NCI-H748 (cell line): ENCODE data around the gene MVB12B.

Experiments used
- DNase-seq: peaks from one replicate; lab custom pipeline; 2025; ENCODE audit not compliant: unreplicated experiment; lab: John Stamatoyannopoulos, UW

Gene MVB12B

GRCh38 chr9:126448865-126449577 lies 122.4 kb downstream of the MVB12B start:
- DNase-seq, result no peak

GRCh38 chr9:126449725-126450667 lies 123.4 kb downstream of the MVB12B start:
- peak; percentile 37 for DNase-seq

- DNase-seq, result no peak
Measured at GRCh38 chr9:126450668-126451205, 124.1 kb downstream of the MVB12B start.

DNA sequence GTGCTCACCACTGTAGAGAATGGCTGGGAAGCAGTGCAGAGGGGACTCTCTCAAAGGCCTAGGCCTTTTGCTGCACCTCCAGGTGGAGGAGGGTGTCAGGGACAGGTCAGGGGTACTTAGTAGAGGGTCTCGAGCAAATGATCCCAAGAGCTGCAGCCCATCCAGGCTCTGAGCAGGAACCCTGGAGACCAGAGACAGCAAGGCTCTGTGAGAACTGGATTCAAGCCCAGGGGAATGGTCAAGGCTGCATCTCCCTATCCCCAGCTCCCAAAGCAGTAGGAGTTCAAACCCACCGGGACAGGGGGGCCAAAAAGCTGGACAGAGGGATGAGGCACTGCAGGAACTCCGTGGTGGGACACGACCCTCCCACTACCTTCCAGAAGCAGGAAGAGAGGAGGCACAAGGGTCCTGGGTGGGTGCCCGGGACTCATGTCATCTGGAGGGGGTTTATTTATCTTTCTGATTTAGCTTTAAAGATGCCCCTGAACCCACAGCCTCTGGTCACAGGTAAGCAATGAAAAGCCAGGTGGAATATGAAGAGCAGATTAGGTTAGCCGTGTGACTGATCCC lies 124.8 kb downstream of the MVB12B start:
- no peak for DNase-seq

DNA sequence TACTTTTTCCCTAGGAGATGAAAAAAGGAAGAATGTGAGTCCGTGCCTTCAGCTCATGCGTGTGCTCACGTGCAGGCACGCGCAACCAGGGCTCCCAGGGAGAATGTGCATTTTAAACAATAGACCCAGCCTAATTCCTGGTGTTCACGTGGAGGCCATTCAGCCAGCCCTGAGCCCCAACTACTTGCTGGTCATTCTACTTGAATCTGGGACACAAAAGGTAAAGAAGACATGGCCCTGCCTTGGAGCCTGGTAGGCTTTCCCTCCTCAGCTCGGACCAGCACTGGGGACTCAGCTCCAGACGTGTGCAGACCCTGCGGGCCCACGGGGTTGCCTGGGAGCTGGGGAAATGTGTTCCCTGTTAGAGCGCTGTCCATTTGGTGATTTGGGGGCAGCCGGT lies 125.5 kb downstream of the MVB12B start:
- no peak for DNase-seq

DNA sequence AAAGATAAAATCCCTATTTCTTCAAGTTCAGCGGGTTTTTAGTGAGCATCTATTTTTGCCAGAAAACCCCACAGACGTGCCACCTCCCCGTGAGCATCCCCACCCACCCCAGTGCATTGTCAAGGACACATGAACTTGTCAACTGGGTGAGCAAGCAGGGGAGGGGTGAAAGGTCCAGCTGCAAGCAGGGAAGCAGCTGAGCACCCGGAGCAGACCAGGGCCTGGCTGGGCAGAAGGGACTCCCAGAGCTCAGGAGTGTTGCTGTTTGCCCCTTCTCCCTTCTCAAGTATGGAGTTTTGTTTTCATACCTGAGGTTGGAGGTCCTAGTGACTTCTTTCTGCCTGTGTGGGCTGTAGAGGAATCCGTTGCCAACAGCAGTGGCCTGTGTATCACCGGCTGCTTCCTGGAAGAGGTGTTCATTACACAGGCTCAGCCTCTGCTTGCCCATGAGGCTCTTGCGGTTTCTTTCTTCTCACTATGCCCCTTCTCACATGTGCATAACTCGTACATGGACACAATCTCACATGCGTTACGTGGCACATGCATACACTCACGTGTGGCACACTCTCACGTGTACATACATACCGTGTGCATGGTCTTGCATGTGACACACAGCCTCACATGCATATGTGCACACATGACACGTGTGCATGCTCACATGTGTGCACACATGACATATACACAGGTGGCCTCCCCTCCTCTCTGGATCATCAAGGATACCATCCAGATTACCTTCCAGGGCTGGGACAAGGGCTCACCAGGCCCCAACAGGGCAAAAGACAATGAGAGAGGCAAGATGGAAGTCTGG lies 126.7 kb downstream of the MVB12B start:
- DNase-seq, result no peak

DNA sequence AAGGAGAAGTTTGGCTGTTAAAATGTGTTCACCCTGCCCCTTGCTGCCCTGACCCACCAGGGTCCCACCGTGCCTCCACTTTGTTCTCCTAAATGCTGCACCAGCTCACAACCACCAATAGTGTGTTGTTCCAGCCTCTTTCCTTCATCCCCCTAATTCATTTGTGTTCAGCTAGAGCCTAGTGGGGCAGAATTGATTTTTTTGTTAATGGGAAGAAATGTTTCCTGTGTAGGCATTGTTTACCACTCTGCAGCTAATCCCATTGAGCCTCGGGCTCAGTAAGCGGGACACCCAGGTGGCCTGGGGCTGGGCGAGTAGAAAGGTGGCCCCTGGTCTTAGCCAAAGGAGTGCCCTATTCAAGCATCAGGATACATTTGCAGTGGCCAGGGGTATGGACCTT lies 127.6 kb downstream of the MVB12B start:
- no peak for DNase-seq

- no peak for DNase-seq
Measured at GRCh38 chr9:126454795-126455194, 128.2 kb downstream of the MVB12B start.

GRCh38 chr9:126456441-126457174 lies 130.0 kb downstream of the MVB12B start:
- DNase-seq, result no peak

GRCh38 chr9:126457175-126457547 lies 130.5 kb downstream of the MVB12B start:
- DNase-seq, result no peak

DNA sequence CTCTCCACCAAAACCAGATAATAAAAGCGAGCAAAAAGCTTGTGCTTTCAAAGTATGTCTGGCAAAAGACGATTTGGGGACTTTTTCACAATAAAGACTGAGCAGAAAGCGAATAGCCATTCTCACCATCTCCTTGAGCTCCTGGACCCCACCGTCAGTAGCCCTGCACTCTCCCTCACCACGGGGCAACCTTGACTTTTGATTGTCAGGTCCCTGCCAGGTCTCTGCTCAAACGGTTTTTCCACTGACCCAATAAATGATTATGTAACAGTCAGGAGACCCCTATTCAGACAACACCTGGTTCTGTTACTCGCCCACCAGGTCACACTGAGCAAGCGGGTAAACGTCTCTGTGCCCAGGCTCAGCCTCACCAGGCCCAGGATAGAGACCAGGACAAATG lies 131.3 kb downstream of the MVB12B start:
- DNase-seq, result no peak

- no peak for DNase-seq
Measured at GRCh38 chr9:126459126-126459525, 132.5 kb downstream of the MVB12B start.

GRCh38 chr9:126459546-126459945 lies 132.9 kb downstream of the MVB12B start:
- DNase-seq, result no peak

DNA sequence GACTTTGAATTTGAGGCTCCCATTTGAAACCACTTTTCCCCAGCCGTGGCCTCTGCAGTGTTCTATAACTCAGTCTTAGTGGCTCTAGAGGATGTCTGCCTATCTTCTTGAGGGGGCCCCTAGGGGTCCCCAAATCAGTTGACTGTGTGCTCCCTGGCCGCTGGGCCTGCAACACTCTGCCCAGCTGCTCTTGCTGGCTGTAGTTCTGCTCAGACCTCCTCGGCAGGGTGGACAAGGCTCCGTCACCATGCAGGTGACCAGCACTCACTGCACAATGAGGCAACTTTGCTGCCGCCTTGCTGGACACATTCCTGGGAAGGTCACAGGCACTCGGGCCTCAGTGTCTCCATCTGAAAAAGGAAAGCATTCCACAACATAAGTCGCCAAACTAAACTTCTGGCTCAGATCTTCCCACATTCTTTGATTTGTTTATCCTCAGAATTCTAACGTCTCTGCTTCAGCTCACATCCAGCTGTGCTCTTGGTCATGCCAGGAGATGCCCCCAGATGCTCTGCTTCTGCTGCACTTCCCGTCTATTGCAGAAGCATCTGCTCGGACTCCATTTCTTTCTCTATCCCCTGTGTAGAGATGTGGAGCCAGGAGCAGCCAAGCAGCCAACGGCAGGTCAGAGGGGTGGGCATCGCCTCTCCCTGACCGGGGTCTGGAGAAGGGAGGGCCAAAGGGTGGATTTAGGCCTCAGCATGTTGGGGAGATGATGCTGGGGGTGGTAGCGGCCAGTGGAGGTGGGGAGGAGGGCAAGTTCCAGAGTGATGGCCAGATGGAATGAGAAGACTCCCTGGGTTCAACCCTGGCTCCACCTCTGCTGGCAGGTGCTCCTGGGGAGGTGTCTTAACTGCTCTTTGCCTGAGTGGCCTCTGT lies 133.6 kb downstream of the MVB12B start:
- DNase-seq, result no peak

GRCh38 chr9:126461029-126461428 lies 134.4 kb downstream of the MVB12B start:
- DNase-seq, result no peak

DNA sequence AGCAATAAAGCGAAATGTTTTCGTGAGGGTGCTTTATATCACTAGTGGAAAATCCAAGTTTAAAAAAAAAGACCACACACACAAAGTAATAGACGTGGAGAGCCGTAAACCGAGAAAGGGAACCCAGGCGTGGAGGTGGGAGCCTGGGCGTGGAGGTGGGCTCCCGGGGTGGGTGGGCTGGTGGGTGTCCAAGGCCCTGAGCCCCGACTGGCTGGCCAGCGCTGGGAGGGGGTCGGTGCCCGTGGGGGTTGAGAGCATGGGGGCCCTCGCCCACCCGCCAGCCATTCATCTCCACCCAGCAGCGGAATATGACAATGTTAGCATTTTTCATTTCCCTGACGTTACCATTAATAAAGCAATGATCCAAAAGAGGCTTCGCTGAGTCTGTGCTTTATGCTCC lies 135.0 kb downstream of the MVB12B start:
- DNase-seq, result no peak

- DNase-seq, result no peak
Measured at GRCh38 chr9:126462617-126463016, 136.0 kb downstream of the MVB12B start.

- no peak for DNase-seq
Measured at GRCh38 chr9:126463426-126463825, 136.8 kb downstream of the MVB12B start.
